Spleen (tissue), 11 donors: ENCODE results near the gene EXOC4. TPM values are rescaled to one million over a fixed set of nuclear protein-coding genes. Genes with fewer than 3 reads are reported as not detected.

Experiments
- DNase-seq: peaks from one replicate; pipeline ENCODE4 v3.0.0-alpha.2; 2020
- H3K27ac ChIP-seq, 8 donors: fragments of 200-600 bp; sonication (generic) in 7 of 8; 1 replicate in 4 of 8; 2 replicates in 4 of 8; pipeline versions ENCODE4 v1.5.0 to v1.8.0; 2016 to 2021; ENCODE audit warnings: inconsistent platforms in 4 of 8, mild to moderate bottlenecking in 4 of 8, moderate library complexity in 1 of 8
- H3K27me3 ChIP-seq, 7 donors: fragments of 200-600 bp; sonication (generic) in 6 of 7; replicated peaks in 1 of 7; 1 replicate in 4 of 7; 2 replicates in 3 of 7; pipeline versions ENCODE4 v1.5.0 to v1.8.0; 2016 to 2021; ENCODE audit warnings: inconsistent platforms in 3 of 7, mild to moderate bottlenecking in 1 of 7
- H3K36me3 ChIP-seq, 6 donors: fragments of 200-600 bp; sonication (generic) in 5 of 6; 1 replicate in 4 of 6; 2 replicates in 2 of 6; pipeline versions ENCODE4 v1.5.0 to v1.8.0; 2016 to 2021; ENCODE audit warnings: inconsistent platforms in 2 of 6
- H3K4me1 ChIP-seq, 6 donors: fragments of 200-600 bp; sonication (generic) in 5 of 6; 1 replicate in 3 of 6; 2 replicates in 3 of 6; pipeline versions ENCODE4 v1.5.0 to v1.8.0; 2016 to 2021; ENCODE audit warnings: inconsistent platforms in 3 of 6
- H3K4me3 ChIP-seq, 8 donors: fragments of 200-600 bp; sonication (generic) in 7 of 8; 1 replicate in 4 of 8; 2 replicates in 4 of 8; pipeline versions ENCODE4 v1.5.0 to v1.8.0; 2016 to 2021; ENCODE audit warnings: inconsistent platforms in 4 of 8, mild to moderate bottlenecking in 4 of 8, moderate library complexity in 2 of 8
- H3K9me3 ChIP-seq, 8 donors: fragments of 200-600 bp; sonication (generic) in 7 of 8; 1 replicate in 4 of 8; 2 replicates in 4 of 8; pipeline versions ENCODE4 v1.5.0 to v1.8.0; 2016 to 2021; ENCODE audit warnings: inconsistent platforms in 4 of 8
- POLR2A ChIP-seq, 3 donors: fragments of 450-650 bp; IDR thresholded peaks; one replicate each; pipeline ENCODE4 v1.5.1; 2017; ENCODE audit warnings: antibody characterized with exemption in 3 of 3, mild to moderate bottlenecking in 1 of 3
- POLR2AphosphoS5 ChIP-seq, 3 donors: sonication (generic); formaldehyde crosslinking; IDR thresholded peaks; one replicate each; pipeline ENCODE4 v1.5.1; 2017; ENCODE audit warnings: antibody characterized with exemption in 3 of 3
- WGBS, 5 donors: extraction: QIAGEN DNeasy Blood & Tissue Kit in 3 of 5; methylation state at CpG; one replicate each; pipeline versions ENCODE4 v1.1.5 to v1.1.7; 2013 to 2018; 5-methylcytosine and 5-hydroxymethylcytosine counted together
- intact Hi-C: fragments of 100-400 bp; cut with DNase I; formaldehyde crosslinking; loops from one replicate; pipeline ENCODE4 v1.15.0; 2023; ENCODE audit warnings: low total_unique reads
- polyA plus RNA-seq, 3 donors: library from polyadenylated mRNA; stranded (reverse); fragments of 200-250 nt; gene quantifications; one replicate each; pipeline ENCODE4 v1.2.1, GENCODE V29; 2013
- total RNA-seq, 7 donors: library from RNA; depleted of rRNA in 3 of 7; stranded (reverse); fragments of >200 nt in 3 of 7; fragmentation: NEBNext Ultra II Directional in 4 of 7; extraction: Animal tissue kit (Norgen Biotek cat#: 25700) in 4 of 7; gene quantifications; one replicate each; pipeline versions ENCODE4 v1.1.0 to v1.2.1, GENCODE V29; 2016 to 2021
- TF ChIP-seq, protein P1 (sequence below), 11 experiments: fragments of 200-600 bp in 7 of 11; fragments of 450-650 bp in 4 of 11; sonication (generic) in 4 of 11; IDR thresholded peaks in 8 of 11; conservative IDR thresholded peaks in 3 of 11; 1 replicate in 7 of 11; 2 replicates in 4 of 11; pipeline versions ENCODE4 v1.4.0 to v1.8.0; 2016 to 2021; ENCODE audit warnings: antibody characterized with exemption in 11 of 11, inconsistent platforms in 4 of 11, mild to moderate bottlenecking in 1 of 11
- donor health status: healthy with polysubstance abuse.
- donor health status: DM: no; HTN: no; CAD: no; lungs with moderate emphysema.
- donor health status: DM: no; HTN: no; CAD: no.
- donor health status: Bipolar disorder and iron deficiency.
- donor health status: healthy.
- donor health status: DM: no; HTN: no; CAD: no.
- donor health status: DM: yes; HTN: yes; CAD: no.

The EXOC4 gene
- total and polyA plus RNA-seq, 10 donors: 14.1 to 138 (median 102) TPM

DNA sequence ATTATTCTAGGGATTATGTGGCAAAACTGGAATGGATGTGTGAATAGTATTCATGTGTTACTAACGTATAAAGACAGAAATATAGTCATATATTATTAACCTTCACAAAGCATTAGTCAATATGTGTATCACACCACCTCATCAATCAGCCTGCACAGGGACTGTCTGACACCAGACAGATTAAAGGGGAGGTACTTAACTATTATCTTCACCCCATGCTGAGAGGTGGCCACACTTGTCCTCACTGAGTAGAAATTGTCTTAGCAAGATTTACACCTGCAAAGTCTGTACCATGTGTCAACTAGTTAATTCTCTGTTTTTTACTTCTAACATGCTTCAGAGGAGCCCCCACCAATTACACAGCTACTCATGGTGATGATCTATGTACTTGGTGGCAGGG lies 727.9 kb downstream of the EXOC4 start:
- 95 to 98% (median 96%) methylated on average over 1 of the region's 1 CpG for WGBS, 5 donors
- TF ChIP-seq, protein P1, sequence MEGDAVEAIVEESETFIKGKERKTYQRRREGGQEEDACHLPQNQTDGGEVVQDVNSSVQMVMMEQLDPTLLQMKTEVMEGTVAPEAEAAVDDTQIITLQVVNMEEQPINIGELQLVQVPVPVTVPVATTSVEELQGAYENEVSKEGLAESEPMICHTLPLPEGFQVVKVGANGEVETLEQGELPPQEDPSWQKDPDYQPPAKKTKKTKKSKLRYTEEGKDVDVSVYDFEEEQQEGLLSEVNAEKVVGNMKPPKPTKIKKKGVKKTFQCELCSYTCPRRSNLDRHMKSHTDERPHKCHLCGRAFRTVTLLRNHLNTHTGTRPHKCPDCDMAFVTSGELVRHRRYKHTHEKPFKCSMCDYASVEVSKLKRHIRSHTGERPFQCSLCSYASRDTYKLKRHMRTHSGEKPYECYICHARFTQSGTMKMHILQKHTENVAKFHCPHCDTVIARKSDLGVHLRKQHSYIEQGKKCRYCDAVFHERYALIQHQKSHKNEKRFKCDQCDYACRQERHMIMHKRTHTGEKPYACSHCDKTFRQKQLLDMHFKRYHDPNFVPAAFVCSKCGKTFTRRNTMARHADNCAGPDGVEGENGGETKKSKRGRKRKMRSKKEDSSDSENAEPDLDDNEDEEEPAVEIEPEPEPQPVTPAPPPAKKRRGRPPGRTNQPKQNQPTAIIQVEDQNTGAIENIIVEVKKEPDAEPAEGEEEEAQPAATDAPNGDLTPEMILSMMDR (IDR thresholded peaks at IDR 0.05 in 8 of 11, conservative IDR thresholded peaks at IDR 0.05 in 3 of 11): no peak
- no peak for TF ChIP-seq POLR2A (IDR thresholded peaks at IDR 0.05)
- TF ChIP-seq POLR2AphosphoS5 (IDR thresholded peaks at IDR 0.05): no peak
- Histone ChIP-seq H3K4me1 (no peaks in the 10 kb centered on the region), H3K36me3 (no peaks in the 10 kb centered on the region), H3K9me3 (no peaks in the 10 kb centered on the region), H3K27ac (no peak overlapping the region), H3K4me3 (no peak overlapping the region), H3K27me3 (no peaks in the 10 kb centered on the region)
- intact Hi-C loops: no loop called here
- DNase-seq: no peak

DNA sequence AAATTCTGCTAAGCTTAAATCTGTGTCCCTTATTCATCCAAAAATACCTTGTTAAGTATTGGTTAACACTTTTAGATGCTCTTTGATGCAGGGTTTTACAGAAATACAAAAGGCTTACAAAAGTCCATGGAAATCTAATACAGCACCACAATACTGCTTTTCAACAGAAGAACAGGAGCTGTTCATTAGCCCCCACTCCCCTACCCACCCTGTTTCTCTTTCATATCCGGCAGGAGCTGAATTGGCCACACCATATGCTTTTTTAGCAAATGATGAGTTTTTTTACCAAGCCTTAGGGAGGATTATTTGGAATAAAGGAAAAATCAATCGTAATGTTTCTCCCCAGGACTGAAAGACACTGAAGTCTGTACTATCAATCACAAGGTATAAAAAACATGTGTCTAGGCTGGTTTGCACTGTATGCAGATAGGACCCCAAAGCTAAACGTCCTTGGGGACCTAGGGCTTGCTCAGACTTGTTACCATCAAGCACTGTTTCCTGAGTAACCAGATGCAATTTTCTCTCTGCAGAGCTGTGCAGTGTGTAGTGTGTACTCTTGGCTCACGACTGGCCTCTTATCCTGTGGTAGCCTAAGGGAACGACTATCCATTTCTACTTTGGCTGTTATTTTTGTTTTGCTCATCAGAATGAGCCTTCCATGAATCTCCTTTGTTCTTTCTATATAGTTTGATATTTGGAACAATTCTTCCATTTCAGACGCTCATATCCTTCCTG lies 731.0 kb downstream of the EXOC4 start:
- Histone ChIP-seq H3K4me3 (no peak overlapping the region), H3K27ac (no peak overlapping the region), H3K9me3 (no peaks in the 10 kb centered on the region), H3K27me3 (no peaks in the 10 kb centered on the region), H3K36me3 (no peaks in the 10 kb centered on the region), H3K4me1 (no peaks in the 10 kb centered on the region)
- TF ChIP-seq POLR2A (IDR thresholded peaks at IDR 0.05): no peak
- TF ChIP-seq, protein P1 (IDR thresholded peaks at IDR 0.05 in 8 of 11, conservative IDR thresholded peaks at IDR 0.05 in 3 of 11): no peak
- TF ChIP-seq POLR2AphosphoS5 (IDR thresholded peaks at IDR 0.05): no peak
- DNase-seq: no peak
- intact Hi-C loops: no loop called here
- WGBS, 5 donors: 76 to 86% (median 83%) methylated on average over 6 of the region's 6 CpGs

DNA sequence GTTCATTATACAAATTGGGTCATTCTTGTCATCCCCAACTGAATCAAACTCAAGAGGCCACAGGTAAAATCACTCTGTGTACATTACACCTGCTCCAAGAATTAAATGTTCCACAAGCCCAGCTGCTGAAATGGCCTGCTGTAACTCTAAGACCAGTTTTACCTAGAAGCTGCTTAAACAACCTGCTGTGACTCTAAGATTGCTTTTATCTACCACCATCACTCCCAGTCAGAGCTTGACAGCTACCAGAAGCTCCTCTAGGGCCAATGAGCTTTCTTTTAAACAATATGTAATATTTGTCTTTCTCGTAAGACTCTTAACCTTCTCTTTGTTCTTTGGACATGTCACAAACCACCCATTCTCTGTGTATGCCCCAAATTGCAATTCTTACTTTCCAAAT lies 732.4 kb downstream of the EXOC4 start:
- 93 to 100% (median 96%) methylated on average over 1 of the region's 1 CpG for WGBS, 5 donors
- Histone ChIP-seq H3K4me3 (no peak overlapping the region), H3K27ac (no peak overlapping the region), H3K4me1 (no peaks in the 10 kb centered on the region), H3K36me3 (no peaks in the 10 kb centered on the region), H3K27me3 (no peaks in the 10 kb centered on the region), H3K9me3 (no peaks in the 10 kb centered on the region)
- DNase-seq: no peak
- TF ChIP-seq POLR2AphosphoS5 (IDR thresholded peaks at IDR 0.05): no peak
- TF ChIP-seq POLR2A (IDR thresholded peaks at IDR 0.05): no peak
- TF ChIP-seq, protein P1 (IDR thresholded peaks at IDR 0.05 in 8 of 11, conservative IDR thresholded peaks at IDR 0.05 in 3 of 11): no peak
- intact Hi-C loops: no loop called here

DNA sequence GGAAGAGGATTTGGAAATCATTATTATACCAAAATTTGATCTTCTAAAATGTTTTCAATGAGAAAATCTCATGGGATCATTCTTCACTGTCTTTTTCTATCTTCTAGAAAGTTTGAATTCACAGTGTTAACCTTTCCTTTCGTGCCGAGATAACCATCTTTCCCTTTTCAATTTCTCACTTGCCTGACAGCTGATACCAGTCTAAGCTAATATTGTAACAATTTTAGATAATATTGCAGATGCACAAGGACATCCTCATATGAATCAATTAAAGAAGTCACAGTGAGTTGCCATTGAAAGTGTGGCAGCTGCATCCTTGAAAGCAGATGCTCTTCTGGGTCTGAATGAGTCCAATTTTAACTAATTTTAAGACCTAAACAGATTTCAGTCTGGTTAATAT lies 734.7 kb downstream of the EXOC4 start:
- Histone ChIP-seq H3K27me3 (no peaks in the 10 kb centered on the region), H3K4me1 (no peaks in the 10 kb centered on the region), H3K9me3 (no peaks in the 10 kb centered on the region), H3K4me3 (no peak overlapping the region), H3K36me3 (no peaks in the 10 kb centered on the region), H3K27ac (no peak overlapping the region)
- intact Hi-C loops: no loop called here
- TF ChIP-seq, protein P1 (IDR thresholded peaks at IDR 0.05 in 8 of 11, conservative IDR thresholded peaks at IDR 0.05 in 3 of 11): no peak
- no peak for TF ChIP-seq POLR2A (IDR thresholded peaks at IDR 0.05)
- TF ChIP-seq POLR2AphosphoS5 (IDR thresholded peaks at IDR 0.05): no peak
- 34 to 89% (median 81%) methylated on average over 2 of the region's 2 CpGs for WGBS, 5 donors
- DNase-seq: no peak
